GM18502 (cell line): ENCODE measurements around the gene C19orf38.
"Not testable (repeated sequence)": the region's sequence is repeated elsewhere in the genome, so short reads cannot be mapped to it uniquely, and the experiment has no call there.

Source experiments
- ATAC-seq: cut with Tn5 transposase; IDR thresholded peaks from one replicate; pipeline ENCODE4 v1.9.1; 2021; ENCODE audit warnings: mild to moderate bottlenecking; ENCODE audit not compliant: unreplicated experiment, poor library complexity

Gene C19orf38

GRCh38 chr19:10839114-10840050 lies 8.8 kb upstream of the C19orf38 start:
- no peak for ATAC-seq

- no peak for ATAC-seq
Observed at GRCh38 chr19:10842788-10843187, 5.4 kb upstream of the C19orf38 start.

- no peak for ATAC-seq
Observed at GRCh38 chr19:10846500-10847202, 1.6 kb upstream of the C19orf38 start.

DNA sequence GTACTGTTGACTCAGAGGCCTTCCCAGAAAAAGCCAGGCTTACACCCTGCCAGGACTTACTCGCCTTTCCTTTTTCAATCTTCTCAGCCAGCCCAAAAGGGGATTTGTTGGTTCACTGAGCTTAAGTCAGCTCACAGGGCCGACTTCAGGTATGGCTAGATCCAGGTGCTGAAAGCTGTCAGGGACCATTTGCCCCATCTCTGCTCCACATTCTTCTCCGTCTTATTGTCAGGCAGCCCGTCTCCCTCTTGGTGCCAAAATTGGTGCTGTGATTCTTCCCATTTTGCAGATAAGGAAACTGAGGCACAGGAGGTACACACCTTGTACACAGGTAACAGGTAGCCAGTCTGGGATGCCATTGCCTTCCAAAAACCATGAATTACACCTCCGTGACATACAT lies 2.4 kb downstream of the C19orf38 start:
- ATAC-seq, result no peak

DNA sequence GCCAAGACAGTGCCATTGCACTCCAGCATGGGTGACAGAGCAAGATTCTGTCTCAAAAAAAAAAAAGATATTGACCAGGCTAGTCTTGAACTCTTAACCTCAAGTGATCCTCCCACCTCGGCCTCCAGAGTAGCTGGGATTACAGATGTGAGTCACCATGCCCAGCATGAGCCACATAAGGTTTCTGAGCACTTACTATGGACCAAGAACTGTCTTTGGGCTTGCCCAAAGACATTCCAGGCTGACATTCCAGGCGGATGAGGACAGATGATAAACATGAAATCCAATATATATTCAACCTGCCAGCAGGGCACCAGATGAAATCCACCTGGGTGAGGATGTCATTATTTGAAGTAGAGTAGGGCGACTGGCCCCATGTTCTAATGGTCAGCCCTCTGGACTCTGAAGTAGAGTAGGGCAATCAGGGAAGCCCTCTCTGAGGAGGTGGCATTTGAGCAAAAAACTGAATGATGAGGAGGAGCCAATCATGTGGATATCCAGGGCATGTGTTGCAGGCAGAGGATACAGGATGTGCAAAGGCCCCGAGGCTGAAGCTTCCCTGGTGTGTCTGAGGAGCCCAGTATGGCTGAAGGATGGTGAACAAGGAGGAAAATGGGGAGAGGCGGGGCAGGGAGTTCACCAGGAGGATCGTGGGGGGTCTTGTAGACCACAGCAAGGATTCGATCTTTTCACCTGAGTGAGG lies 4.0 kb downstream of the C19orf38 start:
- no peak for ATAC-seq

DNA sequence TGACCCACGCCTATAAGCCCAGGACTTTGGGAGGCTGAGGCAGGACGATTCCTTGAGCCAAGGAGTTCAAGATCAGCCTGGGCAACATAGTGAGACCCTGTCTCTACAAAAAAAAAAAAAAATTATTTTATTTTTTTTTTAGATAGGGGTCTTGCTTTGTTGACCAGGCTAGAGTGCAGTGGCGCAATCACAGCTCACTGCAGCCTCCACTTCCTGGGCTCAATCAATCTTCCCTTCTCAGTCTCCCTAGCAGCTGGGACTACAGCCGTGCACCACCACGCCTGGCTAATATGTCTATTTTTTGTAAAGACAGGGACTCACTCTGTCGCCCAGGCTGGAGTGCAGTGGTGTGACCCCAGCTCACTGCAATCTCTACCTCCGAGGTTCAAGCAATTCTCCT lies 4.7 kb downstream of the C19orf38 start:
- ATAC-seq, result no peak

GRCh38 chr19:10854350-10855089 lies 6.3 kb downstream of the C19orf38 start:
- ATAC-seq, result no peak

DNA sequence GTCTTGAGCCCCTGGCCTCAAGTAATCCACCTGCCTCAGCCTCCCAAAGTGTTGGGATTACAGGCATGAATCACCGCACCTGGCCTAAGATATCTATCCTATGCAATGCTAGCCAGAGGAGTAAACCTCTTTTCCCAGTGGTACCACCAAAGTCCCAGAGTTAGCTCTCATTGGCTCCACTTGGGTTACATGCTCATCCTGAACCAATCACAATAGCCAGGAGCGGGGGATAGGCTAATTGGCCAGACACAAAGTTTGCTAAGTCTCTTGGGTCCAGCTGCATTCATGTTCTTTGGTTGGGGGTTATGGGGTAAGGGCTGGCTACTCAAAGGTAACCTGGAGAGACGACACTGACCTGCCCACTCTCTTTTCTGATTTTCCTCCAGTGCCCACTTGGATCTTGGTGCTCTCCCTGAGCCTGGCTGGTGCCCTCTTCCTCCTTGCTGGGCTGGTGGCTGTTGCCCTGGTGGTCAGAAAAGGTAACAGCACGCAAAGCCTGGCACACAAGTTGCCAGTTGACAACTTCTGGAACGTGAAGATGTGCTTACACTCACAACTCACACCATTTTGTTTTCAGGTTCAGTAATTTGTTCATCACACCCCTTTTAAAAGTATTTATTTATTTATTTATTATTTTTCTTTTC lies 7.8 kb downstream of the C19orf38 start:
- no peak for ATAC-seq

- ATAC-seq, result not testable (repeated sequence)
Observed at GRCh38 chr19:10856899-10857298, 8.7 kb downstream of the C19orf38 start.

- ATAC-seq, result no peak
Observed at GRCh38 chr19:10858204-10858828, 10.1 kb downstream of the C19orf38 start.

GRCh38 chr19:10861103-10861651 lies 13.0 kb downstream of the C19orf38 start:
- ATAC-seq, result no peak

GRCh38 chr19:10862561-10863106 lies 14.4 kb downstream of the C19orf38 start:
- ATAC-seq, result no peak

- no peak for ATAC-seq
Observed at GRCh38 chr19:10863107-10863717, 15.0 kb downstream of the C19orf38 start.

- no peak for ATAC-seq
Observed at GRCh38 chr19:10864538-10864899, 16.3 kb downstream of the C19orf38 start.

DNA sequence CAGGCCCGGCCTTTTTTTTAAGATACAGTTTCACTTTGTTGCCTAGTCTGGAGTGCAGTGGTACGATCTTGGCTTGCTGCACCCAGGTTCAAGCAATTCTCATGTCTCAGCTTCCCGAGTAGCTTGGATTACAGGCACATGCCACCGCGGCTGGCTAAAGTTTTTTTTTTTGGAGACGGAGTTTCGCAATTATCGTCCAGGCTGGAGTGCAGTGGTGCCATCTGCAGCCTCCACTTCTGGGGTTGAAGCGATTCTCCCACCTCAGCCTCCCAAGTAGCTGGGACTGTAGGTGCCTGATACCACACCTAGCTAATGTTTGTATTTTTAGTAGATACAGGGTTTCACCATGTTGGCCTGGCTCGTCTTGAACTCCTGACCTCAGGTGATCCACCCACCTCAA lies 18.3 kb downstream of the C19orf38 start:
- ATAC-seq, result no peak

GRCh38 chr19:10868872-10869547 lies 20.8 kb downstream of the C19orf38 start:
- ATAC-seq, result no peak

DNA sequence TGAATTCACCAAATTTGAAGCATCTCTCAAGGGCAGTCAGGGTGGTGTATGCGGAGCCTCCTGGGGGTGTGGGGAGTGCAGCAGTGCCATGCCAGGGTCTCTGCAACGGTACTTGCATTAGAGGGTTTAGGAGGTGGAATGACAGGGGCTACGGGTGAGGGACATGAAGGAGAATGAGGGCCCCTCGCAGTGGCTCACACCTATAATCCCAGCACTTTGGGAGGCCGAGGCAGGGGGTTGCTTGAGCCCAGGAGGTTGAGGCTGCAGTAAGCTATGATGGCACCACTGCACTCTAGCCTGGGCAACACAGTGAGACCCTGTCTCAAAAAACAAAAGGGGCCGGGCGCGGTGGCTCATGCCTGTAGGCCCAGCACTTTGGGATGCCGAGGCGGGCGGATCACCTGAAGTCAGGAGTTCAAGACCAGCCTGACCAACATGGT lies 21.7 kb downstream of the C19orf38 start:
- ATAC-seq, result not testable (repeated sequence)

DNA sequence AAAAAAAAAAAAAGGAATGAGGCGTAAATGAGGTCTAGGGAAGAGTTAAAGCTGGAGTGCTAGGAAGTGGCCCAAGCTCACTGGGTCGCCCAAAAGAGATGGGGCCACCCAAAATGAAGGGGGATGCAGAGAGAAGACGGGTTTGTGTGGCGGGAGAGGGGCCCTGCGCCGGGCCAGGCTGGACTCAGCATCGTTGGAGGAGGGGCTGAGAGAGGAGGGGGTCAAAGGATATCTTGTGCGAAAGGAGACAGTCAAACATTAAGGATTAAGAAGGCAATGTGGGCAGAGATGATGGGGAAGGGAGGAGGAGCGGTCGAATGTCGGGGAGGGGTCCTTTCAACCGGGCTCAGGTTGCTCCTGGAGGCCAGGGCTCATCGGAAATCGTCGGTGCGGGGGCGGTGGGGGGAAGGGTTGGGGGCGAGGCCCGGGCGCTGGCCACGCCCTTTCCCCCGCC lies 22.3 kb downstream of the C19orf38 start:
- ATAC-seq, result no peak
